OCI-LY3 (cell line): ENCODE measurements around the gene PARK7.

ENCODE experiments used
- H2AFZ ChIP-seq: fragments of 200-600, 300-600 bp; shearing (Covaris generic); 2 replicates; pipeline ENCODE4 v1.6.0; 2014; ENCODE audit warnings: antibody characterized with exemption, low read depth, low read length
- H3K27ac ChIP-seq: fragments of 200-600, 300-600 bp; sonication (generic); 2 replicates; pipeline ENCODE4 v1.5.1; 2014; ENCODE audit warnings: mild to moderate bottlenecking, low read length, moderate library complexity, mixed read lengths
- H3K27me3 ChIP-seq: fragments of 200-600, 300-600 bp; sonication (generic); 2 replicates; pipeline ENCODE4 v1.6.1; 2014; ENCODE audit warnings: low read depth, low read length, mixed read lengths
- H3K36me3 ChIP-seq: fragments of 200-600, 300-600 bp; sonication (generic); replicated peaks from 2 replicates; pipeline ENCODE3; 2014; ENCODE audit warnings: low read depth, low read length, mixed read lengths
- H3K4me1 ChIP-seq: fragments of 300-600, 200-600 bp; sonication (generic); 2 replicates; pipeline ENCODE4 v1.6.1; 2014; ENCODE audit warnings: low read length, mixed read lengths
- H3K4me2 ChIP-seq: fragments of 200-600, 300-600 bp; sonication (generic); 2 replicates; pipeline ENCODE4 v1.6.1; 2014; ENCODE audit warnings: low read length, mixed read lengths
- H3K4me3 ChIP-seq: fragments of 300-600, 200-600 bp; sonication (generic); 2 replicates; pipeline ENCODE4 v1.5.1; 2014; ENCODE audit warnings: antibody characterized with exemption, mild to moderate bottlenecking, low read length, moderate library complexity
- H3K79me2 ChIP-seq: fragments of 300-600, 200-600 bp; shearing (Covaris generic); 2 replicates; pipeline ENCODE4 v1.6.1; 2014; ENCODE audit warnings: mild to moderate bottlenecking, low read length, mixed read lengths
- H3K9ac ChIP-seq: fragments of 300-600, 200-600 bp; shearing (Covaris generic); 2 replicates; pipeline ENCODE4 v1.6.0; 2014; ENCODE audit warnings: mild to moderate bottlenecking, low read length, moderate library complexity
- H3K9me3 ChIP-seq: fragments of 200-600, 300-600 bp; shearing (Covaris generic); 2 replicates; pipeline ENCODE4 v1.6.1; 2014; ENCODE audit warnings: low read length, mixed read lengths; ENCODE audit not compliant: insufficient read depth
- H4K20me1 ChIP-seq: fragments of 200-600, 300-600 bp; sonication (generic); 2 replicates; pipeline ENCODE4 v1.6.1; 2016; ENCODE audit warnings: low read length, mixed read lengths; ENCODE audit not compliant: insufficient read depth
- CTCF ChIP-seq: fragments of 200-600, 300-600 bp; sonication (generic); IDR thresholded peaks from 2 replicates; pipeline ENCODE4 v1.5.1; 2014; ENCODE audit warnings: antibody characterized with exemption, low read length, low read depth
- EZH2phosphoT487 ChIP-seq: fragments of 200-600 bp; shearing (Covaris generic); IDR thresholded peaks from 2 replicates; pipeline ENCODE4 v1.6.1; 2018; ENCODE audit warnings: antibody characterized with exemption, mixed run types, low read depth

Gene PARK7

GRCh38 chr1:8016210-8016894, 54.8 kb downstream of the PARK7 start:
- H3K4me3 ChIP-seq: no peak overlapping the region

GRCh38 chr1:8016895-8017241, 55.4 kb downstream of the PARK7 start:
- H3K36me3 ChIP-seq: no peaks in the 10 kb centered on the region
- no peak overlapping the region for H3K27ac ChIP-seq
- TF ChIP-seq CTCF (no peak), EZH2phosphoT487 (no peak)
- H4K20me1 ChIP-seq: no peaks in the 10 kb centered on the region
- peaks cover 16% of the 10 kb centered on the region for H3K4me1 ChIP-seq
- H3K9ac ChIP-seq: no peak overlapping the region
- no peak overlapping the region for H2AFZ ChIP-seq
- H3K27me3 ChIP-seq: no peaks in the 10 kb centered on the region
- no peak overlapping the region for H3K4me2 ChIP-seq
- H3K4me3 ChIP-seq: no peak overlapping the region
- H3K9me3 ChIP-seq: no peaks in the 10 kb centered on the region
- no peaks in the 10 kb centered on the region for H3K79me2 ChIP-seq

More at GRCh38 chr1:8016210-8016894, 54.8 kb downstream of the PARK7 start:
- H3K36me3 ChIP-seq: no peaks in the 10 kb centered on the region
- TF ChIP-seq CTCF: peak; percentile 34
- no peak for TF ChIP-seq EZH2phosphoT487
- no peaks in the 10 kb centered on the region for H4K20me1 ChIP-seq
- no peaks in the 10 kb centered on the region for H3K79me2 ChIP-seq
- H3K9ac ChIP-seq: no peak overlapping the region
- H3K4me2 ChIP-seq: no peak overlapping the region
- peaks cover 16% of the 10 kb centered on the region for H3K4me1 ChIP-seq
- no peak overlapping the region for H2AFZ ChIP-seq
- H3K9me3 ChIP-seq: no peaks in the 10 kb centered on the region
- no peak overlapping the region for H3K27ac ChIP-seq
- H3K27me3 ChIP-seq: no peaks in the 10 kb centered on the region

GRCh38 chr1:8017495-8018197, 56.1 kb downstream of the PARK7 start:
- H3K4me3 ChIP-seq: no peak overlapping the region
- H3K36me3 ChIP-seq: no peaks in the 10 kb centered on the region
- H3K4me2 ChIP-seq: no peak overlapping the region
- TF ChIP-seq EZH2phosphoT487 (no peak), CTCF (no peak)
- H3K27me3 ChIP-seq: no peaks in the 10 kb centered on the region
- no peak overlapping the region for H3K9ac ChIP-seq
- no peaks in the 10 kb centered on the region for H4K20me1 ChIP-seq
- H3K27ac ChIP-seq: no peak overlapping the region
- H2AFZ ChIP-seq: no peak overlapping the region
- peaks cover 16% of the 10 kb centered on the region for H3K4me1 ChIP-seq
- H3K79me2 ChIP-seq: no peaks in the 10 kb centered on the region
- H3K9me3 ChIP-seq: no peaks in the 10 kb centered on the region

DNA sequence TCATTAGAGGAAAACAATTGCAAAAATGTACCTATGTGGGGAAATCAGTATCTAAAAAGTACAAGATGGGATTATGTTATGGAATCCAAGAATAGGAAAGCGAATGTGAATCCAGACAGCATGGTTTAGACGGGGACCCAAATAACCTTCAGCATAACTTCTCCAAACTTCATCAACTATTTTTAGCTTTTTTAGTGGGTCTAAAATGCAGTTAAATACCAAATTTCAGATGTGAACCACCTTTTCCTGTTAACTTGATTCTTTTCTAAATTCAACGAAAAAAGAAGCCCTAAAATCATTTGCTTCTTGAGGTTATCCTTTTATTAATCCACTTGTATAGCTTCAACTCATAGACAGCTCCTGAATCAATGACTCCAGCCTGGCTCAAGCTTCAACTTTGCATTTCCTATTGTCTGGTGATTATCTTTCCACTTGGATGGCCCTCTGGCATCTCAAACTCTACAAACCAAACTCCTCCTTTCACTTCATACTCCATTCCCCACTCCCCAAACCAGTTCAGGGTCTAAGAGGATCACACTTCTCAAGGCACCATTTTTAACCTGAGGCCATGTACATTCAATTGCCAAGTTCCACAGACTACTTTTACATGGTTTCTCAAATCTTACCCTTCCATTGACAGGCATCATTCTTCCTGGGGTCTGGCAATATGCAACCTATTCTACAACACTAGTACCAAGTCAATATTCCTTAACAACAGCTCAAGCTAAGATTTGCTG, 57.1 kb downstream of the PARK7 start:
- H3K4me1 ChIP-seq: peaks cover 16% of the 10 kb centered on the region
- H3K79me2 ChIP-seq: no peaks in the 10 kb centered on the region
- no peaks in the 10 kb centered on the region for H3K36me3 ChIP-seq
- TF ChIP-seq CTCF: no peak
- TF ChIP-seq EZH2phosphoT487: no peak
- no peak overlapping the region for H2AFZ ChIP-seq
- no peaks in the 10 kb centered on the region for H4K20me1 ChIP-seq
- no peak overlapping the region for H3K27ac ChIP-seq
- no peak overlapping the region for H3K9ac ChIP-seq
- no peaks in the 10 kb centered on the region for H3K9me3 ChIP-seq
- no peak overlapping the region for H3K4me3 ChIP-seq
- H3K4me2 ChIP-seq: no peak overlapping the region
- no peaks in the 10 kb centered on the region for H3K27me3 ChIP-seq
